Measurements from ENCODE around the gene NDUFA7.
A peak's percentile ranks its signal among the peaks of the same experiment; 100 is the strongest.

- TF ChIP-seq SRSF4 (IDR thresholded peaks at IDR 0.05; ENCODE audit: low read depth, low read length, poor library complexity, severe bottlenecking) (no peak), CTCF (CRISPR knock-in tag; IDR thresholded peaks at IDR 0.05) (peak; percentile 79), HBP1 (CRISPR knock-in tag; IDR thresholded peaks at IDR 0.05; ENCODE audit: low read depth) (no peak), ARNT (IDR thresholded peaks at IDR 0.05) (no peak), ZNF580 (CRISPR knock-in tag; IDR thresholded peaks at IDR 0.05; ENCODE audit: borderline replicate concordance, low read depth) (no peak; the same call in 1 of the 2 replicates), ISL2 (CRISPR knock-in tag; IDR thresholded peaks at IDR 0.05) (peak; percentile 56; the same call in 1 of the 2 replicates), PCBP1 (IDR thresholded peaks at IDR 0.05; ENCODE audit: borderline replicate concordance, low read depth, low read length) (0 out of 2 replicates have a peak, but pooled peaks have one; percentile 82), NBN (conservative IDR thresholded peaks at IDR 0.05) (no peak), EZH2 (conservative IDR thresholded peaks at IDR 0.05; ENCODE audit: low read depth, low read length) (no peak), ZNF3 (CRISPR knock-in tag; IDR thresholded peaks at IDR 0.05) (no peak), SIX4 (CRISPR knock-in tag; IDR thresholded peaks at IDR 0.05) (no peak), ZFP1 (CRISPR knock-in tag; IDR thresholded peaks at IDR 0.05) (peak; percentile 60; the same call in 1 of the 2 replicates), ZNF253 (CRISPR knock-in tag; IDR thresholded peaks at IDR 0.05; ENCODE audit: borderline replicate concordance) (no peak), CHD4 (IDR thresholded peaks at IDR 0.05; ENCODE audit: borderline replicate concordance, low read length) (no peak)
These were observed at the start of gene NDUFA7, which contains the start of gene RPS28 for GRCh38 chr19:8321067-8321985.

Measured in HepG2 (cell line).